Urothelium cell line (cell line): ENCODE data around the gene KCNK15.

Experiments used
- DNase-seq: peaks from one replicate; pipeline ENCODE4 v3.0.0; 2011; ENCODE audit warnings: low spot score, mixed read lengths
- FAIRE-seq: peaks from 2 replicates; lab custom pipeline; 2011; peaks lifted over from hg19 to GRCh38; lab: Jason Lieb, UNC

Gene KCNK15

GRCh38 chr20:44781791-44782190 lies 36.1 kb downstream of the KCNK15 start:
- DNase-seq (no peak), FAIRE-seq (no peak)

GRCh38 chr20:44784688-44785087 lies 39.0 kb downstream of the KCNK15 start:
- no peak for FAIRE-seq

GRCh38 chr20:44785768-44786167 lies 40.1 kb downstream of the KCNK15 start:
- FAIRE-seq (peak; percentile 68), DNase-seq (peak; percentile 49)

More at GRCh38 chr20:44784688-44785087, 39.0 kb downstream of the KCNK15 start:
- DNase-seq = no peak

- DNase-seq (no peak), FAIRE-seq (no peak)
Observed at GRCh38 chr20:44787299-44787698, 41.6 kb downstream of the KCNK15 start.

GRCh38 chr20:44788706-44789456 lies 43.2 kb downstream of the KCNK15 start:
- FAIRE-seq = no peak

DNA sequence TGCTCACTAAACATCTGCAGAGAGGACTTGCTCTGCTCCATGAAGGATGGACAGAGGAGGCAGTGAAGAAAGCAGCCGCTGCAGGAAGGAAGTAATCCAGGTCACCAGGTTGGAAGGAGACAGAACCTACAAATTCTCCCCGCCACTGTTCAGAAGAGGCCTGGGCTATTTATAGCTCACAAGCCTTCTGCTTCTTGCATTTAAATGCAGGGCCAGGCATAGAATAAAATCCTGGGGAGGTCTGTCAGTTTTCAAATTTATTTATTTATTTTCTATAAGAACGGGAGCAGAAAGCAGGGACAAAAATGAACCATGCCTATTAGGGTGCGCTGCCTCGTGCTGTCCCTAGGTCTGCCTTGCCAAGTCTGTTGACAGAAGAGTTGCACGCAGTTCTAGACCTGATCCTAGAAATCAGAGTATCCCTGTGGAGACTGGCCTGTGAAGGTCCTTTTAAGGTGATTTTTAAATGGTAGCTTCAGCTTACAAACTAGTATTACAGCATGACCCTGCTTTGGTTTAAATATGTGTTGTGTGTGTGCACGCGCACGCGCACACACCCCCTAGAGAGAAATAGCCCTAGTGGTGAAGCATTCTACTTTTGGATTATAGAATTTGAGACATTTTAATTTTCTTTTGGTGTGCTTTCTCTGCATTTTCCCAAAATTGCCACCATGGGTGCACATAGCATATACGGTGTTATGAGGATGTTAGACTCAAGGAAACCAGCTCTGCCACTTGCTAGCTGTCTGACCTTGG lies 45.2 kb downstream of the KCNK15 start:
- FAIRE-seq (no peak), DNase-seq (no peak)

More at GRCh38 chr20:44788706-44789456, 43.2 kb downstream of the KCNK15 start:
- no peak for DNase-seq

- FAIRE-seq (no peak), DNase-seq (no peak)
Observed at GRCh38 chr20:44792796-44793195, 47.1 kb downstream of the KCNK15 start.

- FAIRE-seq = no peak
- no peak for DNase-seq
Observed at GRCh38 chr20:44795836-44796235, 50.2 kb downstream of the KCNK15 start.

DNA sequence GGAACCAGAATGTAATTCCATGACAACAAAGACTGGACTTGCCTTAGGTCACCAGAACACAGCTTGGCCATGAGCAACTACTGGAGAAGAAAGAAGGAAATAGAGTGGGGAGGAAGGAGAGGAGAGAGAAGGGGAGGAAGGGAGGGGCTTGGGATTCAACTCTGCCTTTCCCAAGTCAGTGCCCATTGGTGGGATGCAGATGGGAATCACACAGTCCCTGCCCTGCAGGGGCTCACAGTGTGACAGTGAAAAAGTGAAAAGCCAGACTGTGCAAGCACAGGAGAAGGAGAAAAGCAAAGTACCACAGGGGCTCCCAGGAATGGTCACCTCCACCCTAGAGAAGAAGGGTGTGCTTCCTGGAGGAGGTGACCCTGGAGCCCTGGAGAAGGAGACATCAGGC lies 50.6 kb downstream of the KCNK15 start:
- FAIRE-seq (no peak), DNase-seq (no peak)

- FAIRE-seq (no peak), DNase-seq (no peak)
Observed at GRCh38 chr20:44796758-44797457, 51.2 kb downstream of the KCNK15 start.

GRCh38 chr20:44799691-44800090 lies 54.0 kb downstream of the KCNK15 start:
- no peak for DNase-seq

GRCh38 chr20:44800391-44801046 lies 54.9 kb downstream of the KCNK15 start:
- DNase-seq (no peak), FAIRE-seq (no peak)

More at GRCh38 chr20:44799691-44800090, 54.0 kb downstream of the KCNK15 start:
- FAIRE-seq = no peak
